Measurements from ENCODE around the gene SULT2A1.
"Not testable (repeated sequence)": the region's sequence is repeated elsewhere in the genome, so short reads cannot be mapped to it uniquely, and the experiment has no call there.

GRCh38 chr19:47928581-47928980 is 42.5 kb upstream of the SULT2A1 start:
- not testable (repeated sequence) for TF ChIP-seq CTCF (IDR thresholded peaks at IDR 0.05); ZFX (IDR thresholded peaks at IDR 0.05; ENCODE audit: borderline replicate concordance)

Data from 22Rv1 (cell line).